GM19328 (cell line): ENCODE results near the gene TLR10.

Experiments used
- ATAC-seq: cut with Tn5 transposase; IDR thresholded peaks from one replicate; pipeline ENCODE4 v1.9.1; 2021; ENCODE audit warnings: mild to moderate bottlenecking, moderate library complexity; ENCODE audit not compliant: unreplicated experiment

The TLR10 gene

GRCh38 chr4:38734911-38735310 lies 47.9 kb downstream of the TLR10 start:
- ATAC-seq, result no peak

GRCh38 chr4:38734446-38734845 lies 48.3 kb downstream of the TLR10 start:
- ATAC-seq, result no peak

- ATAC-seq, result no peak
Measured at GRCh38 chr4:38733663-38734062, 49.1 kb downstream of the TLR10 start.

- peak; percentile 80 for ATAC-seq
Measured at GRCh38 chr4:38730830-38731646, 51.8 kb downstream of the TLR10 start.

- no peak for ATAC-seq
Measured at GRCh38 chr4:38730493-38730829, 52.3 kb downstream of the TLR10 start.

GRCh38 chr4:38728631-38729141 lies 54.1 kb downstream of the TLR10 start:
- ATAC-seq, result no peak

- no peak for ATAC-seq
Measured at GRCh38 chr4:38724475-38724808, 58.3 kb downstream of the TLR10 start.

- ATAC-seq, result no peak
Measured at GRCh38 chr4:38723726-38724474, 58.9 kb downstream of the TLR10 start.

GRCh38 chr4:38723114-38723513 lies 59.7 kb downstream of the TLR10 start:
- ATAC-seq, result no peak
